ENCODE measurements around the gene EHD2.
"Not testable (repeated sequence)": the region's sequence is repeated elsewhere in the genome, so short reads cannot be mapped to it uniquely, and the experiment has no call there.

EHD2 gene

DNA sequence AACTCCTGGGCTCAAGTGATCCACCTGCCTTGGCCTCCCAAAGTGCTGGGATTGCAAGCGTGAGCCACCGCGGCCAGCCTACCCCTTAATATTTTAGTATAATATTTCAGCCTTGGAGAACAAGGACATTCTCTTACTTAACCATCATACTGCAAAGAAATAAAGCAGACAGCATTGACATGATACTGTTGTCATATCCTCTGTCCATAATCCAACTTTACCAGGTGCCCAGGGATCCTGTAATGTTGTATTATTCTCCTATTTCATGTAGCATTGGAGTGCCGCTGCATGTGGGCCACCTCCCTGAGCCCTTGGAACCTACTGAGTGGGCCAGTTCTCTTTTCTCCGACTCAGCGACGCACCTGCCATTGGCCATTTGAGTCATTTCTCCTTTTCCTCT, 21.4 kb upstream of the EHD2 start:
- no peak for DNase-seq (ENCODE audit: low read depth)

DNA sequence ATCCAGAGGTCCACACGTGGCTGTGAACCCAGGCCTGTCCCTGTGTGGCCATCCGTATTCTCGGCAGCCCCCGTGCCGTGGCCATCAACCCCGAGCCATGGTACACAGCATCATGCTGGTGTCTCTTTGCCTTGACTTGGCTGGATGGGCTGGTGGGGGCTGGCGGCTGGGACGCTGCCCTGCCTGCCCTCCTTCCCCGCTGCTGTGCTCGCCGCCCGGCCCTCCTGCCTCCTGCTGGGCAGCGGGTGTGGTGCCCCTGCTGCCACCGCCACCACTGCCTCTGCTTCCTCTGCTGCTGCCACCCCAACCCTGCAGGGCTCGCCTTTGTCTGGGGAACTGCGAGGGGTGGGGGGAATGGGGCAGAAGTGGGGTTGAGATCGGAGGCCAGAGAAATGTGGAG, 19.7 kb upstream of the EHD2 start:
- DNase-seq (ENCODE audit: low read depth) = no peak

DNA sequence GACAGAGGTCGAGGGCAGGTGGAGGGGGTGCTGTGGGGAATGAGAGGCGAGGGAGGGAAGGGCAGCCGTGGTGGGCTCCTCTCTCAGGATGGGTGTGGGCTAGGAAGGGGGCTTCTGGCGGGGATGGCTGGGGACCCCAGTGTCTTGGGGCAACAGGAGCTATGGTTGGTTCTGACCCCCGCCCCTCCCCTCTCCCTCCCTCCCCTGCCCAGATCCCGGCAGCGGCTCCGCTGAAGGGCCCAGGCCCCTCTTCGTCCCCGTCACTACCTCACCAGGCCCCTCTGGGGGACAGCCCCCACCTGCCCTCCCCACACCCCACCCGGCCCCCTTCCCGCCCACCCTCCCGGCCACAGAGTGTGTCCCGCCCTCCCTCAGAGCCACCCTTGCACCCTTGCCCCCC, 19.3 kb upstream of the EHD2 start:
- no peak for DNase-seq (ENCODE audit: low read depth)

DNA sequence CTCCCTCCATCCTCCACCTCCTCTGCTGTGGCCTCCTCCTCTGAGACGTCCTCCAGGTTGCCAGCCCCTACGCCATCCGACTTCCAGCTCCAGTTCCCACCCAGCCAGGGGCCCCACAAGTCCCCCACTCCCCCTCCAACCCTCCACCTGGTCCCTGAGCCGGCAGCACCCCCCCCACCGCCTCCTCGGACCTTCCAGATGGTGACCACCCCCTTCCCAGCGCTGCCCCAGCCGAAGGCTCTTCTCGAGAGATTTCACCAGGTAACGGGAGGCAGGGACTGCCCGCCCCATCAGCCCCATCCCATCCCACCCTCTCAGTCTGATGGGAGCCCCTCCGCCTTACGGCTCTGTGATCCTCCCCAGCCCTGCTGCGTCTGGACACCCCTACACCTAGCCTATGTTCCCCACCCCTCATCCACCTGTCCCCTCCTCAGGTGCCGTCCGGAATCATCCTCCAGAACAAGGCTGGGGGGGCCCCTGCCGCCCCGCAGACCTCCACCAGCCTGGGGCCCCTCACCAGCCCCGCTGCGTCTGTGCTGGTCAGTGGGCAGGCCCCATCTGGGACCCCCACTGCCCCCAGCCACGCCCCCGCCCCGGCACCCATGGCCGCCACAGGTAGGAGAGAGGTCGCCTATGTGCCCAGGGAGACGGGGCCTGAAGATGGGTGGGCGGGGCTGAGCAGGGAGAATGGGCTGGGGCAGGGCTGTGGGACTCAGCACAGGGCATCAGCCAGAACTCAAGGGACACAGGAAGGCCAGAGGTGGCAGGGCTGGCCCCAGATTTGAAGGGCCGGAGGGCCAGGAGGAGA, 18.6 kb upstream of the EHD2 start:
- DNase-seq (ENCODE audit: low read depth) = no peak

DNA sequence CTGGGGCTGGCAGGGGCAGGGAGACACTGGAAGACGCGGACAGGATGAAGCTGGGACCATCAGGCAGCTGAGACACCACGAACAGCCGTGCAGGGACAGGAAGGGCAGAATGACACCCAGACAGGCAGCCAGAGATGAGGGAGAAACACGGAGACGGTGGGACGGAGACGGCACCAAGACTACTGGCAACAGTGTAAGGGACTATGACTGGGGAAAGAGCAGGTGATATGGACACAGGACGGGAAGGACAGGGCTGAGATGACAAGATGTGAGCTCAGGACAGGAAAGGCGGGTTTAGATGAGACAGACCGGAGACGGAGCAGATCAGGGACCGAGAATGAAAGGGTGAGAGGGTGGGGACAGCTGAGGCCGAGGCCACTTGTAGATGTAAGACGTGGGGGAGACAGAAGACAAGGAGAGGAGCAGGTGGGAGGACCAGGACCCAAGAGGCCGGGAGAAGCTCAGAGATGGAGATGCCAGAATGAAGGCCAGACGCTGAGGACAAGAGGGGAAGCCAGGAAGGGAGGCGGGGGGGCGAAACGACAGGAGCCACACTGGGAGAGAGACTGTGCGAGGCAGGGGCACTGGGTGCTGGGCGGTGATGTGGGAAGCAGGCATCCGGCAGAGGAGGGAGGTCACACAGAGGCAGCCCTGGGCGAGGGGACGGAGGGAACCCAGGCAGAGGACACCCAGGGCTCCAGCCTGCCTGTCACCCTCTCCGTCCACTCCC, 17.5 kb upstream of the EHD2 start:
- no peak for DNase-seq (ENCODE audit: low read depth)

DNA sequence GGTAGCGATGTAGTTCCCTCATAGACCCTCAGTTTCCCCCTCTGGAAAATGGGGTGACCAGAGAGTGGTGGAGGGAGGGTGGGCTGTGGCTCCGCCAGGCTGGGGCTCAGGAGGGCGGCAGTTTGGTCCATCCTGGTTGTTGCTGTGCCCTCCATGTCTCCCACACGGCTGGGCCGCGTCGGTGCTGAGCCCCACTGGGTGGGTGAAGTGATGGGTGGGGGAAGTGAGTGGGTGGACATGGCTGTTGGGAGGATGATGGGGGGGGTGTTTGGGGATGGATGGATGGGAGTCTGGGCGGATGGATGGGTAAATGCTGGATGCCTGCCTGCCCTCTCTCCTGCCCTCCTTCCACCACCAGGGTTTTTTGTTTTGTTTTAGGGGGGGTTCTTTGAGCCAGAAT, 16.6 kb upstream of the EHD2 start:
- no peak for DNase-seq (ENCODE audit: low read depth)

DNA sequence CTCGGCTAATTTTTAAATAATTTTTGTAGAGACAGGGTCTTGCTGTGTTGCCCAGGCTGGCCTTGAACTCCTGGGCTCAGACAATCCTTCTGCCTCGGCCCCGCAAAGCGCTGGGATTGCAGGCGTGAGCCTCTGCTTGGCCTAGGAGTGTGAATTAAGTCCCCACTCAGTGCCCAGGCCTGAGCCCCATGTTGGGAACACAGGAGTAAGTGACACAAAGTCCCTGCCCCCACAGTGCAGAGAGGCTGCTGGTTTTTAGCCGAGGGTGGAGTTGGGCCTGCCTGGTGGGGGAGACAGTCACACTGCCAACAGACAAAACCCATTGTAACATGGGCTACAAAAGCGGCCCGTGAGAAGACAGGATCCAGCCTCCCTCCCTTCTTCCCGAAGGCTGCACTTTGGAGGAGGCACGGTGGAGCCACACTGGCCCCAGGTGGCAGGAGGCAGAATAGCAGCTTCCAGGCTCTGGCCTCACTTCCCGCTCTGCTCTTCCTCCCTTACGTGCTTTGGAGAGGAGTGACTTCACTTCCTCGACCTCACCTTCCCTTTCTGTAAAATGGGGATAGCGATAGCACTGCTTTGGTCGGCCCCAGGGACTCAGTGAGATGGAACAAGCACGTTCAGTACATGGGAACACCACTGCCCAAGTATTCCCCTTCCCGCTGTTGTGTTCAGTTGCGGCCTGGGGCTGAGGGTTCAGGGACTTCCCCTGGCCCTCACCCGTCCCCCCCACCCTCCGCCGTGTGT, 15.2 kb upstream of the EHD2 start:
- peak; percentile 81 for DNase-seq (ENCODE audit: low read depth)

DNA sequence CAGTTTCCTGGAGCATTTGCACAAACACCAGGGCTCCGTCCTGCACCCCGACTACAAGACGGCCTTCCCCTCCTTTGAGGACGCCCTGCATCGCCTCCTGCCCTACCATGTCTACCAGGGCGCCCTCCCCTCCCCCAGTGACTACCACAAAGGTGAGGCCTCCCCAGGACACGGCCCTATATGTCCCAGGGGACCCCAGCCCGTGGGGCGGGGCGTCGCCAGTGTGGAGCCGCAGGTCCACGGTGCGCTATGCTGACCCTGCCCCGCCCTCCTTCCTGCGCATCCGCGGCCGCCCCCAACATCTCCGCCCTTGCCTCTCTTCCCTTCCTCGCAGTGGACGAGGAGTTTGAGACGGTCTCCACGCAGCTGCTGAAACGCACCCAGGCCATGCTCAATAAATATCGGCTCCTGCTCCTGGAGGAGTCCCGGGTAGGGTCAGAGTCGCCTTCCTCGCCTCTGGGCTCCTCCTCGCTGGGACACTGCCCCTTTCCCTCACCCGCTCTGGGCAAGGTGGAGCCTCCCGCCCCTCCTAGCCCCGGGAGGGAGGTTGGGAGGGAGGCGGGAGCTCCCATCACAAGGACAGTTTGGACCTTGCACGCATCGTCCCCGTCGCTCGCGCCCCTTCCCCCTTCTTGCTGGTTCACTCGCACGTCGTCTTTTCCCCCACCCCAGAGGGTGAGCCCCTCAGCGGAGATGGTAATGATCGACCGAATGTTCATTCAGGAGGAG, 14.4 kb upstream of the EHD2 start:
- no peak for DNase-seq (ENCODE audit: low read depth)

DNA sequence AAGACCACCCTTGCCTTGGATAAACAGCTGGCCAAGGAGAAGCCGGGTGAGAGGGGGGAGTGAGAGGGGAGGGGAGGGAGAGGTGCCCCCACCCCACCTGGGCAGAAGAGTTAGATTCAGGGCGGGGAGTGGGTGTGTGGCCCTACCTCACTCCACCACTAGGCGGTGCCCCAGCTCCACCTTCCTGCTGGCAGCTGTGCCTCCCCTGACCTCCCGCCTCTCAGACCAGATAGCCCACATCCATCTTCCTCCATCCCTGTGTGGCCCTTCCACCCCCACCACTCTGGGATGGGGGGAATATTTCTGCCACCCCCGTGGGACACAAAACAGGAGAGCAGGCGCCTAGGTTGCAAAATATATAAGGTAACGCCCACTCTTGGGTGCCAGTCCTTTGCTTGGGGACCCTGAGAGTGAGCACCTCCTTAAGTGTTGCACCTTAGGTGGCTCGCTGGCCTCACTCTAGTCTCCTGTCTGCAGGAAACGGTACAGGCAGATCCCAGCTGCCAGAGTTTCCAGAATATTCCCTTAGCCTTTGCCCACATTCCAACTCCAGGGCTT, 13.8 kb upstream of the EHD2 start:
- no peak for DNase-seq (ENCODE audit: low read depth)

DNA sequence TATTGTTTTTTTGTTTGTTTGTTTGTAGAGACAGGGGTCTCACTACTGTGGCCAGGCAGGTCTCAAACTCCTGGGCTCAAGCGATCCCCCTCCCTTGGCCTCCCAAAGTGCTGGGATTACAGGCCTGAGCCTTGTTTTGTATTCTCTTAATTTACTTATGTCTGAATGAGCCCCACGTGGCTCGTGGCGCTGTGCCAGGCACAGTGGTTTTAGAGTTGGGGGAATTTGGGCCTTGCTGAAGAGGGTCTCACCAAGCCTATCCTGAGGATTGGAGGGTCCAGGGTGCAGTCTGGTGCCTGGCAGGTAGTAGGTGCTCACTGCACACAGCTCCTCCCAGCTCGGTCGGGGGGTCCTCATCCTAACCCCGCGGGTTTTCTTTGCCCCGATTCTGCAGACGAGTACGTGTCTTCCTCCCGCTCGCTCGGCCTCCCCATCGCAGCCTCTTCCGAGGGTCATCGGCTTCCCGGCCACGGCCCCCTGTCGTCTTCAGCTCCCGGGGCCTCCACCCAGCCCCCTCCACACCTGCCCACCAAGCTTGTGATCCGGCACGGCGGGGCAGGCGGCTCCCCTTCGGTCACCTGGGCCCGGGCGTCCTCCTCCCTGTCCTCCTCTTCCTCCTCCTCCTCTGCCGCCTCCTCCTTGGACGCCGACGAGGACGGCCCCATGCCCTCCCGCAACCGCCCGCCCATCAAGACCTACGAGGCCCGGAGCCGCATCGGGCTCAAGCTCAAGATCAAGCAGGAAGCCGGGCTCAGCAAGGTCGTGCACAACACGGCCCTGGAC, 12.1 kb upstream of the EHD2 start:
- no peak for DNase-seq (ENCODE audit: low read depth)

DNA sequence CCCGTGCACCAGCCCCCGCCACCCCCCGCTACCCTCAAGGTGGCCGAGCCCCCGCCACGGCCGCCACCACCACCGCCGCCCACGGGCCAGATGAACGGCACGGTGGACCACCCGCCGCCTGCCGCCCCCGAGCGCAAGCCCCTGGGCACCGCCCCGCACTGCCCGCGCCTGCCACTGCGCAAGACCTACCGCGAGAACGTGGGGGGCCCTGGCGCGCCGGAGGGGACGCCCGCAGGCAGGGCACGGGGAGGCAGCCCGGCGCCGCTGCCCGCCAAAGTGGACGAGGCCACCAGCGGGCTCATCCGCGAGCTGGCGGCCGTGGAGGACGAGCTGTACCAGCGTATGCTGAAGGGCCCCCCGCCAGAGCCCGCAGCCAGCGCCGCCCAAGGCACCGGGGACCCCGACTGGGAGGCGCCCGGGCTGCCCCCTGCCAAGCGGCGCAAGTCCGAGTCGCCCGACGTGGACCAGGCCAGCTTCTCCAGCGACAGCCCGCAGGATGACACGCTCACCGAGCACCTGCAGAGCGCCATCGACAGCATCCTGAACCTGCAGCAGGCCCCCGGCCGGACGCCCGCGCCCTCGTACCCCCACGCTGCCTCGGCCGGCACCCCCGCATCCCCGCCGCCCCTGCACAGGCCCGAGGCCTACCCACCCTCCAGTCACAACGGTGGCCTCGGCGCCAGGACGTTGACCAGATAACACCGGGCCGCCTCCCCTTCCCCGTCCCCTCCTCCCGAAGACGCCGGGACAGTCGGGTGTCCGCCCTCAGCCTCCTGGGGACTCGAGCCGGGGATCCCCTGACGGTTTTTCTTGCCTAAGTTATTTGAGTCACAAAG, 11.3 kb upstream of the EHD2 start:
- DNase-seq (ENCODE audit: low read depth) = no peak

DNA sequence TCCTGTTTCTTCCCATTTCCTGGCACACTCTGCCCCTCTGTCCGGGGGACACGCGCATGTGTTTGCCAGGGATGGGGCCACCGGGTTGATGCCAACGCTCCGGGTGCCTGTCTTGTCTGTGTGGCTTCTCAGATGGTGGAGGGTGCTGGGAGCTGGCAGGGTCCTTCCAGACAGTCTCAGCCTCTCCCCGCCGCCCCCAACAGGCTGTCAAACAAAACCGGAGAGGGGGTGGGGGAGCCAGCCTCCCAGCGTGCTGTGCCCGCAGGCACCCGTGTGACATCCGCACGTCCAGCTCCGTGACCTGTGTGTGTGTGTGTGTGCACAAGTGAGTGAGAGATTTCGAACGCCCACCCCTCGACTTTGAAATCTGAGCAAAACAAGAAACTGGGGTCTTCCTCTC, 10.6 kb upstream of the EHD2 start:
- no peak for DNase-seq (ENCODE audit: low read depth)

DNA sequence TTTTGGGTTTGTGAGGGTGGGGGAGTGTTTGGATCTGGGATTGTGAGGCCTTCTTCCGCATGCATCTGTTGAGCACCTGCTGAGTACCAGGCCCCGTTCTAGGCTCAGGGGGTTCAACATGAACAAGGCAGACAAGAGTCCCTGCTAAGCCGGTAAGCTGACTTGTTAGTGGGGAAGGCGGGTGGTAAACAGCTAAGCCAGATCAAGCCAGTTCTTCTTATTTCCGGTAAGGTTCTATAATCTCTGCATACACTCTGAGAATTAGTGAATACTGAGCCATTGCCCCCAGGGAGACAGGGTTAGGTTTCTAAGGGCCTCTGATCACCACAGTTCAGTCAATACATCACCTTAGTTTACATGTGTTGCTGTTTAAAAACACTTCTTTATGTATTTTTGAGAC, 9.9 kb upstream of the EHD2 start:
- DNase-seq (ENCODE audit: low read depth) = no peak

DNA sequence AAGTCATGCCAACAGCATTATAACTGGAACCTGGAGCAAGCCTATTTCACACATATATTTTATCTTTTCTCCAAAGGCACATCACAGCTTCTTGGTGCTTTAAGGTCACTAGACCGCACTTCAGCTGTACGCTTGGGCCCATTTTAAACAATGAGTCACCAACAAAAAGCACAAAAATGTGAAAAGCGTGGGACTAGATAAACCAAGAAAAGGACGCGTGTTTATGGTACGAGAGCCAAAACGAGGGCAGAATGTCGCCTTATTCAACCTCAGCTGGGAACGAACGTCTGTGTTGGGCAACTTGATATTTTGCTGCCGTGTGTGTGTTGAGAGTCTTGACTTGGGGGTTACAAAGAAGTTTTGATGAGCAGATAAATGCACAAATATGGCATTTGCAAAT, 9.2 kb upstream of the EHD2 start:
- no peak for DNase-seq (ENCODE audit: low read depth)

DNA sequence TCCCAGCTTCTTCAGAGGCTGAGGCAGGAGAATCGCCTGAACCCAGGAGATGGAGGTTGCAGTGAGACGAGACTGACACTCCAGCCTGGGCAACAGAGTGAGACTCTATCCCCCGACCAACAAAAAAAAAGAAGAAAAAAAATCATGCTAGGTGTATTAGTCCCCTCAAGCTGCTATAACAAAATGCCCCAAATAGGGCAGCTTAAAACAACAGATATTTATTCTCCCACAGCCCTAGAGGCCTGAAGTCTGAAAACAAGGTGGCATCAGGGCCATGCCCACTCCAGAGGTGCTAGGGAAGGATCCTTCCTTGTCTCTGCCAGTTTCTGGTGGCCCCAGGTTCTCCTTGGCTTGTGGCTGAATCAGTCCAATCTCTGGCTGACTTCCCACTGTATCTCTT, 8.6 kb upstream of the EHD2 start:
- DNase-seq (ENCODE audit: low read depth) = no peak

DNA sequence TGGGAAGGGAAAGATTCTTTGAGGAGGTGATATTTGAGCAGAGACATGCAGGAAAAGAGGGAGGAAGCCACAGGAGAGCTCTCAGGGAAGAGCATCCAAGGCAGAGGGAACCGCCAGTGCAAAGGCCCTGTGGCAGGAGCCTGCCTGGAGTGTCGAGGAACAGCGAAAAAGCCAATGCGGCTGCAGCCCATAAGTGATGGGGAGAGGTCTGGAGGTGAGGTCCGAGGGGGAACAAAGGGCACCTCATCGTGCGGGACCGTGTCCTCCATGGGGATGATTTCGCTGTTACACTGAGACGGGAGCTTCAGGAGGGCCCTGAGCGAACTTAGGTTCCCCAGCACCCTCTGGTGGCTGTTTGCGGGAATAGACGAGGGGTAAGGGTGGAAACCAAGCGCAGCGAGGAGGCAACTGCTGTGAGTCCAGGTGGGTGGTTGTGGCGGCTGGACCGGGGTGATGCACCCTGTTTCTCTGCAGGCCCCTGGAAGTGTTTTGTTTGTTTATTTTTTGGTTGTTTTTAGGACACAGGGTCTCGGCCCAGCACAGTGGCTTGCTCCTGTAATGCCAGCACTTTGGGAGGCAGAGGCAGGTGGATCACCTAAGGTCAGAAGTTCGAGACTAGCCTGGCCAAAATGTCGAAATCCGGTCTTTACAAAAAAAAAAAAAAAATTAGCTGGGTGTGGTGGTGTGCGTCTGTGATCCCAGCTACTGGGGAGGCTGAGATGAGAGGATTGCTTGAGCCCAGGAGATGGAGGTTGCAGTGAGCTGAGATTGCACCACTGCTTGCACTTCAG, 5.9 kb upstream of the EHD2 start:
- DNase-seq (ENCODE audit: low read depth) = peak; percentile 66

DNA sequence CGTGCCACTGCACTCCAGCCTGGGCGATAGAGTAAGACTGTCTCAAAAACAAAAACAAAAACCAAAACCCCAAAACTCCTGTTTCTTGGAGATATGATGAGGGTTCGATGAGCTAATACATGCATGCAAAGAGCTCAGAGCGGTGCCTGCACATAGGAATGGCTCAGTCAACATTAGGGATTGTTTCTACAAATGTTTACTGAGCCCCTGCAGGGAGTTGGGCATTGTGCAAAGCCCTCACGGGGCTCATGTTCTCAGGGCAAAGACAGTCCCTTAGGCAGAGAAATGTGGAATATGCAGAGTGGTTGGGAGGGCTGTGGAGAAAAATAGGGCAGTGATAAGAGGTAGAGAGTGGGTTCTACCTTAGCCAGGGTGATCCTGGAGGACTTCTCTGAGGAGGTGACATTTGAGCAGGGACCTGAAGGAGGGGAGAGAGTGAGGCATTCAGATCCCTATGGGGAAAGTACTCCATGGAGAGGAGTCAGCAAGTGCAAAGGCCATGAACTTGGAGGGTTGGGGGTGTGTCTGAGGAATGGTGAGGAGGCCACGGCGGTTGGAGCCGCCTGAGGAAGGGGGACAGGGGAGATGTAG, 1.5 kb upstream of the EHD2 start:
- DNase-seq (ENCODE audit: low read depth) = no peak

DNA sequence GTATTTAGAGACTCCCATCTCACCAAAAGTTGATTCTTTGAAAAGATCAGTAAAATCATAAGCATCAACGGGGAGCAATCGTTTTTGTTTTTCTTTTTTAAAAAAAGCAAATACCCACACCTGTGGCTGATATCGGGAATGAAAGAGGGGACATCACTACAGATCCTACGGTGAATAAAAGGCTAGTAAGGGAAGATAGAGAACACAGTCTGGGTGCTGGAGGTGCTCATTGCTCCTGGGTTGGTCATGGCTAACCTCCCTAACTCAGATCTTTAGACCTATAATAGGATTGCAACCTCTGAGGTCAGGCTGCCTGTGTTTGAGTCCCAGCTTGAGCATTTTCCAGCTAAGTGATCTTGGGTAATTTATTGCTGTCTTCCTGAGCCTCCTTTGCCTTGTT, 1.1 kb downstream of the EHD2 start:
- no peak for DNase-seq (ENCODE audit: low read depth)

DNA sequence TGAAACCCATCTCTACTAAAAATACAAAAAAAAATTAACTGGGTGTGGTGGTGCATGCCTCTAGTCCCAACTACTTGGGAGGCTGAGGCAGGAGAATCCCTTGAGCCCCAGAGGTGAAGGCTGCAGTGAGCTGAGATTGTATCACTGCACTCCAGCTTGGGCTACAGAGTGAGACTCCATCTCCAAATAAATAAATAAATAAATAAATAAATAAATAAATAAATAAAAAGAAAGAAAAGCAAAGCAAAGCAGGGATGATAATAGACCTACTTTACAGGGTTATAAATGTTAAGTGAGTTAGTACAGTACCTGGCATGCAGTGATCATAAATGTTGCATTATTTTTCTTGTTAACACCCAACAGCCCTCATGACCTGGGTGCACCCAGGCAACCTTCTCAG, 1.6 kb downstream of the EHD2 start:
- not testable (repeated sequence) for DNase-seq (ENCODE audit: low read depth)

Data from fibroblast of the conjunctiva (primary cell).